ENCODE measurements around the gene C1GALT1. TPM values are rescaled to one million over a fixed set of nuclear protein-coding genes. Genes with fewer than 3 reads are reported as not detected.
"Not testable (repeated sequence)": the region's sequence is repeated elsewhere in the genome, so short reads cannot be mapped to it uniquely, and the experiment has no call there.

Gene C1GALT1
- total and polyA plus RNA-seq, 7 experiments from 2014 or later, result 47.9 to 60.1 (median 54.5) TPM

DNA sequence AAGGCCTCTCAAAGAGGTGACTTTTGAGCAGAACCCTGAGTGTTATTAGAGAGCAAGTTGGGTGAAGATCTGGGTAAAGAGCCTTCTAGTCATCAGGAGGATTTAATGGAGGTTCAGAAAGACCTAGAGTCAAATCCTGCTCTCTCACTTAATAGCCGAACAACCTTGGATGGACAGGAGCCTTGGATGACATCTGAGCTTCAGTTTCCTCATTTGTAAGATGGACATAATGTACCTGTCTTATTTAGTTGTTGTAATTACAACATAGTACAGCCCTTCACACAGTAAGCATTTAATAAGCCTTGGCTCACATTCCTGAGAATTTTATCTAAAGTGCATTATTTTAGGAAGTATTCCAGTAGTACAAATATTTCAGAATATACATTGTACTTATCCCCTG lies 57.0 kb downstream of the C1GALT1 start:
- DNase-seq (no peak), ATAC-seq (no peak)
- H3K4me3 ChIP-seq (ENCODE audit: low read length), result no peak overlapping the region
- H3K27ac ChIP-seq (ENCODE audit: low read depth, low read length), result no peak overlapping the region
- H3K4me3 Mint-ChIP-seq, result no peak overlapping the region
- intact Hi-C loops (cut with micrococcal nuclease), result loop anchor here in 1 of 2 donors (1.0 kb wide), 1 partner anchor 9 kb away; no protein-coding TSS in a partner anchor
- no peaks in the 10 kb centered on the region for H3K4me1 ChIP-seq (ENCODE audit: control insufficient read depth in 2 of 2, insufficient read depth in 2 of 2, low read length in 2 of 2)
- H3K27me3 ChIP-seq (ENCODE audit: control insufficient read depth in 2 of 2, insufficient read depth in 2 of 2, low read length in 2 of 2), result no peaks in the 10 kb centered on the region
- H3K9me3 ChIP-seq (ENCODE audit: control insufficient read depth in 2 of 3, low read length in 3 of 3), result no peaks in the 10 kb centered on the region
- H3K36me3 Mint-ChIP-seq, result peaks cover 20 to 78% (median 63%) of the 10 kb centered on the region in 5 donors
- peaks cover 10 to 76% (median 46%) of the 10 kb centered on the region in 7 donors for H3K4me1 Mint-ChIP-seq
- peak overlapping the region in 2 of 9 donors; percentile 37 to 53 for H3K27ac Mint-ChIP-seq
- POLR2A ChIA-PET, result no interaction called here
- peaks cover 0 to 32% (median 6%) of the 10 kb centered on the region in 3 experiments for H3K36me3 ChIP-seq (ENCODE audit: control insufficient read depth in 2 of 3, insufficient read depth in 3 of 3, low read length in 3 of 3)
- CTCF ChIA-PET, result no interaction called here
- no peaks in the 10 kb centered on the region for H3K27me3 Mint-ChIP-seq
- no peaks in the 10 kb centered on the region for H3K9me3 Mint-ChIP-seq

GRCh38 chr7:7242899-7243298 lies 60.6 kb downstream of the C1GALT1 start:
- H3K27ac Mint-ChIP-seq, result peak overlapping the region in 2 of 9 donors; percentile 9 to 33
- DNase-seq (no peak), ATAC-seq (no peak)
- H3K4me3 ChIP-seq (ENCODE audit: low read length), result no peak overlapping the region
- H3K9me3 Mint-ChIP-seq, result no peaks in the 10 kb centered on the region
- peaks cover 0 to 6% of the 10 kb centered on the region in 2 donors for H3K4me1 ChIP-seq (ENCODE audit: control insufficient read depth in 2 of 2, insufficient read depth in 2 of 2, low read length in 2 of 2)
- H3K27ac ChIP-seq (ENCODE audit: low read depth, low read length), result no peak overlapping the region
- no peaks in the 10 kb centered on the region for H3K27me3 Mint-ChIP-seq
- CTCF ChIA-PET, result no interaction called here
- H3K9me3 ChIP-seq (ENCODE audit: control insufficient read depth in 2 of 3, low read length in 3 of 3), result no peaks in the 10 kb centered on the region
- POLR2A ChIA-PET, result interaction anchor here (0.7 to 0.9 kb wide), 2 partner anchors 13 to 15 kb away, joined by 3 read pairs; no protein-coding TSS in a partner anchor
- H3K4me1 Mint-ChIP-seq, result peaks cover 8 to 79% (median 49%) of the 10 kb centered on the region in 7 donors
- no peaks in the 10 kb centered on the region for H3K27me3 ChIP-seq (ENCODE audit: control insufficient read depth in 2 of 2, insufficient read depth in 2 of 2, low read length in 2 of 2)
- peaks cover 0 to 16% (median 0%) of the 10 kb centered on the region in 3 experiments for H3K36me3 ChIP-seq (ENCODE audit: control insufficient read depth in 2 of 3, insufficient read depth in 3 of 3, low read length in 3 of 3)
- peaks cover 8 to 68% (median 53%) of the 10 kb centered on the region in 5 donors for H3K36me3 Mint-ChIP-seq
- no peak overlapping the region for H3K4me3 Mint-ChIP-seq
- intact Hi-C loops (cut with micrococcal nuclease), result loop anchor here in 1 of 2 donors (2.0 kb wide), 1 partner anchor 50 kb away; no protein-coding TSS in a partner anchor

- peaks cover 8 to 63% (median 35%) of the 10 kb centered on the region in 7 donors for H3K4me1 Mint-ChIP-seq
- not testable (repeated sequence) for ATAC-seq
Observed at GRCh38 chr7:7245233-7245632, 62.9 kb downstream of the C1GALT1 start.

DNA sequence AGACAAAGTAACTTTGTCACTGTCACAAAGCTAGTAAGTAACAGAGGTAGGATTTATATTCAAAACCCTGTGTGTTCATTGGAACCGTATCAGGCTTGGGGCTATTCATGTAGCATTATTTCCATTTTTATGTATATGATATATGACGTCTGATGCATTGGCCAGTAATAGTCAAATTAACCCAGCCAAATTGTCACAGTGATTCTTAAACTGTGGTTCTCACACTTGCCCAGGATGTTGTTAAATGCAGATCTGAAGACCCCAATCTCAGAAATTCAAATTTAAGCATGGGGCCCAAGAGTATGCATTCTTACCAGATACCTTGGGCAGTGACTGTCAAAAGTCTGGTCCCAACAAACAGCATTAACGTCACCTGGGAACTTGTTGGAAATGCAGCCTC lies 63.9 kb downstream of the C1GALT1 start:
- peaks cover 8 to 60% (median 31%) of the 10 kb centered on the region in 7 donors for H3K4me1 Mint-ChIP-seq
- H3K9me3 Mint-ChIP-seq, result no peaks in the 10 kb centered on the region
- no peak overlapping the region for H3K27ac ChIP-seq (ENCODE audit: low read depth, low read length)
- H3K4me3 Mint-ChIP-seq, result no peak overlapping the region
- peaks cover 0 to 6% of the 10 kb centered on the region in 2 donors for H3K4me1 ChIP-seq (ENCODE audit: control insufficient read depth in 2 of 2, insufficient read depth in 2 of 2, low read length in 2 of 2)
- DNase-seq (no peak), ATAC-seq (no peak)
- H3K4me3 ChIP-seq (ENCODE audit: low read length), result no peak overlapping the region
- CTCF ChIA-PET, result no interaction called here
- H3K27ac Mint-ChIP-seq, result peak overlapping the region in 1 of 9 donors; percentile 2
- H3K36me3 Mint-ChIP-seq, result peaks cover 4 to 48% (median 38%) of the 10 kb centered on the region in 5 donors
- H3K27me3 Mint-ChIP-seq, result no peaks in the 10 kb centered on the region
- H3K36me3 ChIP-seq (ENCODE audit: control insufficient read depth in 2 of 3, insufficient read depth in 3 of 3, low read length in 3 of 3), result peaks cover 0 to 11% (median 0%) of the 10 kb centered on the region in 3 experiments
- intact Hi-C loops (cut with micrococcal nuclease), result loop anchor here in 1 of 2 donors (2.0 kb wide), 1 partner anchor 61 kb away; no protein-coding TSS in a partner anchor
- no peaks in the 10 kb centered on the region for H3K27me3 ChIP-seq (ENCODE audit: control insufficient read depth in 2 of 2, insufficient read depth in 2 of 2, low read length in 2 of 2)
- POLR2A ChIA-PET, result no interaction called here
- H3K9me3 ChIP-seq (ENCODE audit: control insufficient read depth in 2 of 3, low read length in 3 of 3), result no peaks in the 10 kb centered on the region

More at GRCh38 chr7:7245233-7245632, 62.9 kb downstream of the C1GALT1 start:
- H3K4me3 Mint-ChIP-seq; H3K27me3 ChIP-seq (ENCODE audit: control insufficient read depth in 2 of 2, insufficient read depth in 2 of 2, low read length in 2 of 2); H3K9me3 ChIP-seq (ENCODE audit: control insufficient read depth in 2 of 3, low read length in 3 of 3); POLR2A ChIA-PET; DNase-seq; H3K4me1 ChIP-seq (ENCODE audit: control insufficient read depth in 2 of 2, insufficient read depth in 2 of 2, low read length in 2 of 2); H3K4me3 ChIP-seq (ENCODE audit: low read length); H3K27ac ChIP-seq (ENCODE audit: low read depth, low read length); CTCF ChIA-PET; H3K9me3 Mint-ChIP-seq; H3K27me3 Mint-ChIP-seq: not testable (repeated sequence)
- intact Hi-C loops (cut with micrococcal nuclease), result loop anchor here in 1 of 2 donors (2.0 kb wide), 1 partner anchor 14 kb away; no protein-coding TSS in a partner anchor
- Mint-ChIP-seq H3K27ac (peak overlapping the region in 1 of 9 donors; percentile 53), H3K36me3 (peaks cover 4 to 49% (median 36%) of the 10 kb centered on the region in 5 donors)
- H3K36me3 ChIP-seq (ENCODE audit: control insufficient read depth in 2 of 3, insufficient read depth in 3 of 3, low read length in 3 of 3), result peaks cover 0 to 11% (median 0%) of the 10 kb centered on the region in 3 experiments

- DNase-seq (no peak), ATAC-seq (no peak)
- intact Hi-C loops (cut with micrococcal nuclease), result loop anchor here in 1 of 2 donors (2.0 kb wide), 1 partner anchor 63 kb away; no protein-coding TSS in a partner anchor
- Mint-ChIP-seq H3K27me3 (no peaks in the 10 kb centered on the region), H3K4me1 (peaks cover 10 to 58% (median 28%) of the 10 kb centered on the region in 7 donors), H3K36me3 (peaks cover 4 to 55% (median 34%) of the 10 kb centered on the region in 5 donors), H3K4me3 (peak overlapping the region in 5 of 10 donors; percentile 42 to 68 (median 59)), H3K27ac (peak overlapping the region in 4 of 9 donors; percentile 24 to 70 (median 54)), H3K9me3 (no peaks in the 10 kb centered on the region)
- Histone ChIP-seq H3K27me3 (ENCODE audit: control insufficient read depth in 2 of 2, insufficient read depth in 2 of 2, low read length in 2 of 2) (no peaks in the 10 kb centered on the region), H3K4me1 (ENCODE audit: control insufficient read depth in 2 of 2, insufficient read depth in 2 of 2, low read length in 2 of 2) (peaks cover 0 to 6% of the 10 kb centered on the region in 2 donors), H3K9me3 (ENCODE audit: control insufficient read depth in 2 of 3, low read length in 3 of 3) (no peaks in the 10 kb centered on the region), H3K4me3 (ENCODE audit: low read length) (no peak overlapping the region), H3K27ac (ENCODE audit: low read depth, low read length) (no peak overlapping the region), H3K36me3 (ENCODE audit: control insufficient read depth in 2 of 3, insufficient read depth in 3 of 3, low read length in 3 of 3) (peaks cover 0 to 9% (median 0%) of the 10 kb centered on the region in 3 experiments)
- ChIA-PET CTCF (no interaction called here), POLR2A (no interaction called here)
Observed at GRCh38 chr7:7247658-7248057, 65.3 kb downstream of the C1GALT1 start.

DNA sequence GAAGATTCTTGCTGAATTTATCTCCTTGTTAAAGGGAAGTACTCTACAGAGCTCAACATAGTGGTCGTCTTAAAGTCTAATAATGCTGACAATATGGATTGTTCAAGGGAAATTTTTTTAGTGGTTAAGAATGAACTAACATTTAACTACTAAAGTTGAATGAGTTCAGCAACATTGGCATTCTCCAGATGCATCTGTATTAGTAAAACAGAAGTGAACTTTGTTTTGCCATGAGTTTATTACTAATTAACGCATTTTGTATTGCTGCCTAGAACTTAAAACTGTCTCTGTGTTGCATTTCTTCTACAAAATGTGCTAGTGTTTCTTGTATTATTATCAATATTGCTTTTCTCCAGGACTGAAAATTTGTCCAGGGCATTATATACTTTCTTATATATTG lies 67.5 kb downstream of the C1GALT1 start:
- peaks cover 10 to 45% (median 29%) of the 10 kb centered on the region in 7 donors for H3K4me1 Mint-ChIP-seq
- Histone ChIP-seq H3K36me3 (ENCODE audit: control insufficient read depth in 2 of 3, insufficient read depth in 3 of 3, low read length in 3 of 3) (no peaks in the 10 kb centered on the region), H3K27ac (ENCODE audit: low read depth, low read length) (no peak overlapping the region), H3K4me3 (ENCODE audit: low read length) (no peak overlapping the region), H3K4me1 (ENCODE audit: control insufficient read depth in 2 of 2, insufficient read depth in 2 of 2, low read length in 2 of 2) (peaks cover 0 to 6% of the 10 kb centered on the region in 2 donors), H3K27me3 (ENCODE audit: control insufficient read depth in 2 of 2, insufficient read depth in 2 of 2, low read length in 2 of 2) (no peaks in the 10 kb centered on the region), H3K9me3 (ENCODE audit: control insufficient read depth in 2 of 3, low read length in 3 of 3) (no peaks in the 10 kb centered on the region)
- no peaks in the 10 kb centered on the region for H3K27me3 Mint-ChIP-seq
- peaks cover 0 to 48% (median 23%) of the 10 kb centered on the region in 5 donors for H3K36me3 Mint-ChIP-seq
- CTCF ChIA-PET, result no interaction called here
- POLR2A ChIA-PET, result interaction anchor here (0.8 kb wide), 1 partner anchor 16 kb away, joined by 3 read pairs; no protein-coding TSS in a partner anchor
- no peak overlapping the region for H3K4me3 Mint-ChIP-seq
- H3K9me3 Mint-ChIP-seq, result no peaks in the 10 kb centered on the region
- peak overlapping the region in 1 of 9 donors; percentile 92 for H3K27ac Mint-ChIP-seq
- DNase-seq, result no peak
- ATAC-seq, result no peak
- intact Hi-C loops (cut with micrococcal nuclease), result loop anchor here (1.0 kb wide), 1 partner anchor 8 kb away; no protein-coding TSS in a partner anchor
